Adrenal gland (tissue), 5 donors: ENCODE results near the gene FAM53C.
"Not testable (repeated sequence)": the region's sequence is repeated elsewhere in the genome, so short reads cannot be mapped to it uniquely, and the experiment has no call there.

Source experiments
- POLR2A ChIP-seq, 2 donors: fragments of 450-650 bp; IDR thresholded peaks; one replicate each; pipeline ENCODE4 v1.6.1; 2017; ENCODE audit warnings: antibody characterized with exemption in 2 of 2, mild to moderate bottlenecking in 2 of 2, moderate library complexity in 1 of 2
- TF ChIP-seq, protein P1 (sequence below), 6 experiments: fragments of 450-650 bp in 4 of 6; fragments of 200-600 bp in 2 of 6; sonication (generic) in 1 of 6; IDR thresholded peaks; 1 replicate in 5 of 6; 2 replicates in 1 of 6; pipeline versions ENCODE4 v1.5.1 to v1.8.0; 2016 to 2021; ENCODE audit warnings: antibody characterized with exemption in 6 of 6, mild to moderate bottlenecking in 2 of 6, moderate library complexity in 1 of 6
- donor health status: DM: no; HTN: no; CAD: no.

DNA sequence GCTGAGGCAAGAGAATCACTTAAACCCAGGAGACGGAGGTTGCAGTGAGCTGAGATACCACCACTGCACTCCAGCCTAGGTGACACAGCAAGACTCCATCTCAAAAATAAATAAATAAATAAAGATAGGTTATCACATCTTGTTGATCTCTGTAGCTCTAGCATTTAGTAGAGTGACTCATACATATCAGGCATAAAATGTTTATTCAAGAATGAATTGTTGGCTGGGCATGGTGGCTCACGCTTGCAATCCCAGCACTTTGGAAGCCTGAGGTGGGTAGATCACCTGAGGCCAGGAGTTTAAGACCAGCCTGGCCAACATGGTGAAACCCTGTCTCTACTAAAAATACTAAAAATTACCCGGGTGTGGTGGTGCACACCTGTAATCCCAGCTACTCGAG is 19.9 kb upstream of the FAM53C start:
- TF ChIP-seq, protein P1, sequence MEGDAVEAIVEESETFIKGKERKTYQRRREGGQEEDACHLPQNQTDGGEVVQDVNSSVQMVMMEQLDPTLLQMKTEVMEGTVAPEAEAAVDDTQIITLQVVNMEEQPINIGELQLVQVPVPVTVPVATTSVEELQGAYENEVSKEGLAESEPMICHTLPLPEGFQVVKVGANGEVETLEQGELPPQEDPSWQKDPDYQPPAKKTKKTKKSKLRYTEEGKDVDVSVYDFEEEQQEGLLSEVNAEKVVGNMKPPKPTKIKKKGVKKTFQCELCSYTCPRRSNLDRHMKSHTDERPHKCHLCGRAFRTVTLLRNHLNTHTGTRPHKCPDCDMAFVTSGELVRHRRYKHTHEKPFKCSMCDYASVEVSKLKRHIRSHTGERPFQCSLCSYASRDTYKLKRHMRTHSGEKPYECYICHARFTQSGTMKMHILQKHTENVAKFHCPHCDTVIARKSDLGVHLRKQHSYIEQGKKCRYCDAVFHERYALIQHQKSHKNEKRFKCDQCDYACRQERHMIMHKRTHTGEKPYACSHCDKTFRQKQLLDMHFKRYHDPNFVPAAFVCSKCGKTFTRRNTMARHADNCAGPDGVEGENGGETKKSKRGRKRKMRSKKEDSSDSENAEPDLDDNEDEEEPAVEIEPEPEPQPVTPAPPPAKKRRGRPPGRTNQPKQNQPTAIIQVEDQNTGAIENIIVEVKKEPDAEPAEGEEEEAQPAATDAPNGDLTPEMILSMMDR (IDR thresholded peaks at IDR 0.05) = not testable (repeated sequence)
- not testable (repeated sequence) for TF ChIP-seq POLR2A (IDR thresholded peaks at IDR 0.05)
